Activated naive CD8-positive, alpha-beta T cell treated with anti-CD3 and anti-CD28 coated beads for 36 hours (primary cell): Measurements from ENCODE around the gene OCA2. TPM values are rescaled to one million over a fixed set of nuclear protein-coding genes. Genes with fewer than 3 reads are reported as not detected.

ENCODE experiments used
- DNase-seq: peaks from one replicate; pipeline ENCODE4 v3.0.0; 2021
- H3K27ac Mint-ChIP-seq: one replicate; pipeline ENCODE4 v1.8.0; 2022; ENCODE audit warnings: mild to moderate bottlenecking, moderate library complexity, mixed read lengths
- H3K27me3 Mint-ChIP-seq: one replicate; pipeline ENCODE4 v1.8.0; 2022; ENCODE audit warnings: mild to moderate bottlenecking, mixed read lengths
- H3K36me3 Mint-ChIP-seq: one replicate; pipeline ENCODE4 v1.8.0; 2021; ENCODE audit warnings: mild to moderate bottlenecking, mixed read lengths
- H3K4me1 Mint-ChIP-seq: one replicate; pipeline ENCODE4 v1.8.0; 2021; ENCODE audit warnings: mixed read lengths
- H3K4me3 Mint-ChIP-seq: one replicate; pipeline ENCODE4 v1.8.0; 2022; ENCODE audit warnings: mild to moderate bottlenecking, moderate library complexity, mixed read lengths
- H3K9me3 Mint-ChIP-seq: one replicate; pipeline ENCODE4 v1.8.0; 2022; ENCODE audit warnings: mixed read lengths
- total RNA-seq, 2 experiments: library from RNA; stranded (reverse); gene quantifications; one replicate each; pipeline ENCODE4 v1.2.3, GENCODE V29; 2021

Gene OCA2
- total RNA-seq, 2 experiments from 2014 or later: not detected

GRCh38 chr15:27808182-27808581 lies 290.9 kb downstream of the OCA2 start:
- no peaks in the 10 kb centered on the region for H3K36me3 Mint-ChIP-seq
- H3K9me3 Mint-ChIP-seq: peaks cover 2% of the 10 kb centered on the region
- no peak overlapping the region for H3K4me3 Mint-ChIP-seq
- DNase-seq: no peak
- no peaks in the 10 kb centered on the region for H3K4me1 Mint-ChIP-seq
- peaks cover 5% of the 10 kb centered on the region for H3K27me3 Mint-ChIP-seq
- no peak overlapping the region for H3K27ac Mint-ChIP-seq

GRCh38 chr15:27807335-27807734 lies 291.8 kb downstream of the OCA2 start:
- no peak overlapping the region for H3K27ac Mint-ChIP-seq
- no peak for DNase-seq
- H3K4me3 Mint-ChIP-seq: no peak overlapping the region
- H3K4me1 Mint-ChIP-seq: no peaks in the 10 kb centered on the region
- peaks cover 2% of the 10 kb centered on the region for H3K9me3 Mint-ChIP-seq
- H3K27me3 Mint-ChIP-seq: peaks cover 5% of the 10 kb centered on the region
- no peaks in the 10 kb centered on the region for H3K36me3 Mint-ChIP-seq

GRCh38 chr15:27806396-27806795 lies 292.7 kb downstream of the OCA2 start:
- DNase-seq: no peak
- H3K27me3 Mint-ChIP-seq: peaks cover 5% of the 10 kb centered on the region
- peaks cover 2% of the 10 kb centered on the region for H3K9me3 Mint-ChIP-seq
- H3K36me3 Mint-ChIP-seq: no peaks in the 10 kb centered on the region
- no peak overlapping the region for H3K4me3 Mint-ChIP-seq
- H3K4me1 Mint-ChIP-seq: no peaks in the 10 kb centered on the region
- H3K27ac Mint-ChIP-seq: no peak overlapping the region

GRCh38 chr15:27805261-27806220 lies 293.6 kb downstream of the OCA2 start:
- H3K27ac Mint-ChIP-seq: no peak overlapping the region
- H3K9me3 Mint-ChIP-seq: peaks cover 2% of the 10 kb centered on the region
- no peaks in the 10 kb centered on the region for H3K36me3 Mint-ChIP-seq
- H3K4me1 Mint-ChIP-seq: no peaks in the 10 kb centered on the region
- no peak for DNase-seq
- no peak overlapping the region for H3K4me3 Mint-ChIP-seq
- H3K27me3 Mint-ChIP-seq: peaks cover 5% of the 10 kb centered on the region

GRCh38 chr15:27804569-27805260 lies 294.4 kb downstream of the OCA2 start:
- Mint-ChIP-seq H3K27ac (no peak overlapping the region), H3K4me1 (no peaks in the 10 kb centered on the region), H3K27me3 (peaks cover 5% of the 10 kb centered on the region), H3K36me3 (no peaks in the 10 kb centered on the region), H3K4me3 (no peak overlapping the region), H3K9me3 (peaks cover 2% of the 10 kb centered on the region)
- DNase-seq: no peak

GRCh38 chr15:27798807-27799206 lies 300.3 kb downstream of the OCA2 start:
- Mint-ChIP-seq H3K27me3 (no peaks in the 10 kb centered on the region), H3K27ac (no peak overlapping the region), H3K9me3 (peaks cover 2% of the 10 kb centered on the region), H3K4me1 (no peaks in the 10 kb centered on the region), H3K36me3 (no peaks in the 10 kb centered on the region), H3K4me3 (no peak overlapping the region)
- DNase-seq: no peak

- no peak overlapping the region for H3K27ac Mint-ChIP-seq
- H3K27me3 Mint-ChIP-seq: no peaks in the 10 kb centered on the region
- H3K36me3 Mint-ChIP-seq: no peaks in the 10 kb centered on the region
- no peaks in the 10 kb centered on the region for H3K9me3 Mint-ChIP-seq
- no peak overlapping the region for H3K4me3 Mint-ChIP-seq
- DNase-seq: no peak
- no peaks in the 10 kb centered on the region for H3K4me1 Mint-ChIP-seq
Measured at GRCh38 chr15:27797765-27798164, 301.4 kb downstream of the OCA2 start.

GRCh38 chr15:27796405-27797320 lies 302.5 kb downstream of the OCA2 start:
- Mint-ChIP-seq H3K9me3 (no peaks in the 10 kb centered on the region), H3K4me3 (no peak overlapping the region), H3K36me3 (no peaks in the 10 kb centered on the region), H3K4me1 (no peaks in the 10 kb centered on the region), H3K27ac (no peak overlapping the region), H3K27me3 (peaks cover 6% of the 10 kb centered on the region)
- DNase-seq: no peak

- Mint-ChIP-seq H3K36me3 (no peaks in the 10 kb centered on the region), H3K27ac (no peak overlapping the region), H3K9me3 (no peaks in the 10 kb centered on the region), H3K27me3 (peaks cover 6% of the 10 kb centered on the region), H3K4me1 (no peaks in the 10 kb centered on the region), H3K4me3 (no peak overlapping the region)
- DNase-seq: no peak
Measured at GRCh38 chr15:27792756-27793264, 306.3 kb downstream of the OCA2 start.

- Mint-ChIP-seq H3K4me3 (no peak overlapping the region), H3K4me1 (no peaks in the 10 kb centered on the region), H3K9me3 (no peaks in the 10 kb centered on the region), H3K27me3 (peaks cover 6% of the 10 kb centered on the region), H3K36me3 (no peaks in the 10 kb centered on the region), H3K27ac (no peak overlapping the region)
- DNase-seq: no peak
Measured at GRCh38 chr15:27790270-27790669, 308.8 kb downstream of the OCA2 start.

- no peak overlapping the region for H3K27ac Mint-ChIP-seq
- H3K4me1 Mint-ChIP-seq: no peaks in the 10 kb centered on the region
- no peak for DNase-seq
- no peaks in the 10 kb centered on the region for H3K36me3 Mint-ChIP-seq
- no peak overlapping the region for H3K4me3 Mint-ChIP-seq
- no peaks in the 10 kb centered on the region for H3K9me3 Mint-ChIP-seq
- peaks cover 6% of the 10 kb centered on the region for H3K27me3 Mint-ChIP-seq
Measured at GRCh38 chr15:27787931-27788330, 311.2 kb downstream of the OCA2 start.

GRCh38 chr15:27784107-27784506 lies 315.0 kb downstream of the OCA2 start:
- Mint-ChIP-seq H3K27me3 (no peaks in the 10 kb centered on the region), H3K9me3 (peaks cover 1% of the 10 kb centered on the region), H3K4me3 (no peak overlapping the region), H3K27ac (no peak overlapping the region), H3K36me3 (no peaks in the 10 kb centered on the region), H3K4me1 (no peaks in the 10 kb centered on the region)
- no peak for DNase-seq

- no peaks in the 10 kb centered on the region for H3K27me3 Mint-ChIP-seq
- peaks cover 1% of the 10 kb centered on the region for H3K9me3 Mint-ChIP-seq
- DNase-seq: no peak
- H3K27ac Mint-ChIP-seq: no peak overlapping the region
- H3K36me3 Mint-ChIP-seq: no peaks in the 10 kb centered on the region
- no peak overlapping the region for H3K4me3 Mint-ChIP-seq
- H3K4me1 Mint-ChIP-seq: no peaks in the 10 kb centered on the region
Measured at GRCh38 chr15:27783678-27784077, 315.4 kb downstream of the OCA2 start.

- Mint-ChIP-seq H3K27me3 (no peaks in the 10 kb centered on the region), H3K9me3 (peaks cover 1% of the 10 kb centered on the region), H3K4me1 (no peaks in the 10 kb centered on the region), H3K4me3 (no peak overlapping the region), H3K27ac (no peak overlapping the region), H3K36me3 (no peaks in the 10 kb centered on the region)
- no peak for DNase-seq
Measured at GRCh38 chr15:27782125-27782524, 317.0 kb downstream of the OCA2 start.

GRCh38 chr15:27776501-27776900 lies 322.6 kb downstream of the OCA2 start:
- no peak overlapping the region for H3K27ac Mint-ChIP-seq
- H3K4me3 Mint-ChIP-seq: no peak overlapping the region
- H3K27me3 Mint-ChIP-seq: peaks cover 5% of the 10 kb centered on the region
- H3K9me3 Mint-ChIP-seq: peaks cover 1% of the 10 kb centered on the region
- no peak for DNase-seq
- no peaks in the 10 kb centered on the region for H3K36me3 Mint-ChIP-seq
- no peaks in the 10 kb centered on the region for H3K4me1 Mint-ChIP-seq
